Inflammatory macrophage treated with lipopolysaccharide for 1 hour (primary cell): ENCODE data around the gene TMEM129.

Experiments
- DNase-seq, 2 donors: peaks; one replicate each; pipeline ENCODE4 v3.0.0-alpha.2; 2020 to 2022

The TMEM129 gene

DNA sequence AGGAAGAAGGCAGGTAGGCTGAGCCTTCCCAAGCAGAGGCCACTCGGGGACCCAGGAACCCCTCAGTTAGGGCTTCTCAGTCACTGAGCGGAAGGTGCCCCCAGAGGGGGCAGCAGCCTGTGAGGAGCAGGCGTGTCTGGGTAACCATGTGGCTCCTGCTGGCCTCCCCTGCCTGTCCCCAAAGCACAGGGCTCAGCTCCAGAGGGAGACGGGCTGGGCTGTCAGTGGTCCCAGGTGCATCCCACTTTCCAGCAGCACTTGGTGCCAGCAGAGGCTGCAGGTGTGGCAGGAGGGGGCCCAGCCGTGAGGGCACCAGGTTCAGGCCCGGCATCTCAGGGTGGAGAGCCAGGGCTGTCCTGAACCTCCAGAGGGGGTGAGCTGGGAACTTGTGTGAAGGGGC is 22.9 kb upstream of the TMEM129 start:
- no peak for DNase-seq

DNA sequence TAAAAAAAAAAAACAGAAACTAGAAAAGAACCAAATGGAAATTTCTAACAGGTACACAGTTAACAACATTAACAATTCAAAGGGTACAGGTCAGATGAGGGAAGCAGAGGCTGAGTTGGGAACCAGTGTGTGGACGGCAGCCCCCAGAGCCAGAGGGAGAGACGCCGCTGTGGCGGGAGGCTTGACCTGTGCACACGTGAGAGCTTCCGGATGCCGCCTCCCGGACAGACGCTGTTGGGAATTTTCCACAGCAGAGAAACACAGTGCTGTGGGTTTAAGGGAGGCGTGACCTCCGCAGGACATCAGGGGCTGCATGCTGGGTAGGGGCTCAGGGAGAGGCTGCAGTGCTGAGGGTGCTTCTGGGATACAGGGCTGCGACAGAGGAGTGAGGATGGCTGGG is 22.4 kb upstream of the TMEM129 start:
- DNase-seq: no peak

DNA sequence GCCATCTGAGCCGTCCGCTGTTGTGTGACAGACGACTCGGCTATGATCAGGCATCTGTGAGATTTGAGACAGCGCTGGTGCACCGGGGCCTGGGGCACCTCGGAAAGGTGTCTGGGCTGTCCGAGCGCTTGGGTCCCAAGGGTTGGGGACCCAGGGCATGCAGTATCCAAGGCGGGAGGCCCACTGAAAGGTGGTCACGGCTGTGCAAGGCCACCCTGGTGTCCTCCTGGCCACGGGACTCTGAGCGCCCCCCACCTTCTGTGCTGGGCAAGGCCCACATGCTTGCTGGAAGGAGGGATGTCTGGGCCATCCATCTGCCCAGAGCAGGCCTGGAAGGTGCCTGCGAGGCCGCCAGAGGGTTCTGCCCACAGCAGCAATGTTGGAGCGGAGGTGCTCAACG is 20.1 kb upstream of the TMEM129 start:
- no peak for DNase-seq

DNA sequence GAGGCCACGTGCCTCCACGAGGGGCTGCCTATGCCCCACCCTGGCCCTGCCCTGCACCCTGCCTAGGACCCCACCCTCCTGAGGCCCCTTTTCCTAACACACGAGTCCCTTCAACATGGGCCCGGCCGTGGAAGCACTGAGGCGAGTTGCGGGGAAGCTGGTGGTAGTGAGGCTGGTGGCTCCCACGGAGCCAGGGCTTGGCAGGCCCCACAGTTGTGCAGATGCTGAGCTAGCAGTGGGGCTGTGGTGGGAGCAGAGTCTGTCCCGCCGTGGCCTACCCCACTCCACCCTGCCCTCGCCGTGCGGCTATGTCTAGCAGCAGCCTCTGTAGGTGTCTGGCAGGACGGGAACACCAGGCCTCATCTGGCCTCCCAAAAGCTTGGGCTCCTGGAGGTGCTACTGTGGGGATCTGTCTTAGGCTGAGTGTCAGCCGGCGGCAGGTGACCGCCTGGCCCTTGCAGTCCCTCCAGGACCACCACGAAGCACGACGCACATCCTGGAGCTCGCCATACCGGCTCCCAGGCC is 19.0 kb upstream of the TMEM129 start:
- no peak for DNase-seq

DNA sequence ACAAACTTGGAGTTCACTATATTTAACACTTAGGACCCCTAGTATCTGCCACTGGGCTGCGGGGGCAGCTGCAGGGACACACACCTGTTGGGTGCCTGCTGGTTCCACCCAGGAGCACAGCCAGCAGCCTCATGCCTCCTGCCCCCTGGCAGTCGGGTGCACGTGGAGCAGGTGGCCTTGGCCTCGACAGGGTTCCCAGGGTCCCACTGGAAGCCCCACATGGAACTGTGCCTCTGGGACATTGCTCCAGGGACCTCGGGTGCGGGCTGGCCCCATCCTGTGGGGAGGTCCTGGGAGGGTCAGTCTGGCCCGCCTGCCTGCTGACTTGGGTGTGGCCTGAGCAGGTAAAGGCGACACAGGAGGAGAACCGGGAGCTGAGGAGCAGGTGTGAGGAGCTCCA is 18.2 kb upstream of the TMEM129 start:
- no peak for DNase-seq

DNA sequence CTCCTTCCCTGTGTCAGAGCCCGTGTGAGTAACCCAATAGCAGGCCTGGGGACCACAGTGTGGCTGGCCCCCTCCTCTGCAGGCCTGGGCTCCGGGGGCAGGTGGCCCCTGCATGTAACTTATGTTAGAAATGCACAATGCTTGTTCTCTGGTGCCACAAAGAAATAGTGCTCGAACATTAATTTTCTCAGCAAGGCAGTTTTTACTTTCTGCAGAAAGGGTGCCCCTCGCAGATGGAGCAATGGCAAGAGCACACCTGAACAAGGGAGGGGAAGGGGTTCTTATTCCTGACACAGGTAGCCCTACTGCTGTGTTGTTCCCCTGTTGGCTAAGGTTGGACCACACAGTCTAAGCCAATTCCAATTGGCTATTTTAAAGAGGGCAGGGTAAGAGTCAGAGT is 17.3 kb upstream of the TMEM129 start:
- DNase-seq: no peak

DNA sequence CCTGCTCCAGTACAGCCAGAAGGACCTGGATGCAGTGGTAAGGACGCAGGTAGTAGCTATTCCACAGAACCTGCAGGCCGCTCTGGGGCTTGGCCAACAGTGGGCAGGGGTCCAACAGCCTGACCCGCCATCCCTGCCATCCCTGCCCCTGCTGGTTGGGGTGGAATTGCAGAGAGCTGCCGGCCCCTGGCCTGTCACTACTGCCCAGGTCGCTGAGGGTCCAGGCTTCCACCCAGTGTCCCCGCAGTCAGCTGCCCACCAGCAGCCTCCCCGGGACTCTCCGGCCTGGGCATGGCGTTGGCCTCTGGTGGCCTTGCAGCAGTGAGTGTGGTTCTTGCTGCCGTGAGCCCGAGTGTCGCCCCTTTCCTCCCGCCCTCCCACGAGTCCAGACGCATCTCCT is 16.5 kb upstream of the TMEM129 start:
- DNase-seq: no peak

DNA sequence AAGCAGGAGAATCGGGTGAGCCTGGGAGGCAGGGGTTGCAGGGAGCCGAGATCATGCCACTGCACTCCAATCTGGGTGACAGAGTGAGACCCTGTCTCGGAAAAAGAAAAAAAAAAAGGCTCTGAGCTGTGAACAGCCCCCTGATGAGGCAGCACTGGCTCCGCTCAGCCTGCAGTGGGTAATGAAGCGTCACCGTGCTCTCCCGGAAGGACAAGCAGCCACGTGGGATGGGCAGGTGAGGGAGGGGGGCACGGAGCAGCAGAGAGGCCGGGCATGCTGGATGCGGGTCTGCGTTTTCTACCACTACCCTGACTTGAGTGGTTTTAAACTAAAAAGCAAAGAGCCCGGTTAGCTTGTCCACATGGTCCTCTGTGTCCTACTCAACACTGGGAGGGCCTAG is 15.7 kb upstream of the TMEM129 start:
- DNase-seq: no peak

DNA sequence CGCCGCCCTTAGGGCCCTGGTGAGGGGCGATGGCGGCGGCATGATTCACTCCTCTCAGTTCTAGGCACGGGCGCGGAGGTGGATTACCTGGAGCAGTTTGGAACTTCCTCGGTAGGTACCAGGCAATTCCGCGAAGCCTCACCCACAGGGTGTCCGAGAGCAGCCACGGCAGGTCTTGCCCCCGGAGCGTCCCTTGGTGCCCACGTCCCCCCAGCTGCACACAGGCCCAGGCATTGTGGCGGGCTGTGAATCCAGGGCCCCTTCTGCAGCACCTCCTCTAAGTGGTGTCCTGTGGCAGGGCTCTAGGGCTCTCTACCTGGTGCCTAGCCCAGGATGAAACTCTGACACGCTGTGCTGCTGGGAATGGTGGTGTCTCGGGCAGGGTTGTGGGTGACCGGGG is 14.1 kb upstream of the TMEM129 start:
- no peak for DNase-seq

DNA sequence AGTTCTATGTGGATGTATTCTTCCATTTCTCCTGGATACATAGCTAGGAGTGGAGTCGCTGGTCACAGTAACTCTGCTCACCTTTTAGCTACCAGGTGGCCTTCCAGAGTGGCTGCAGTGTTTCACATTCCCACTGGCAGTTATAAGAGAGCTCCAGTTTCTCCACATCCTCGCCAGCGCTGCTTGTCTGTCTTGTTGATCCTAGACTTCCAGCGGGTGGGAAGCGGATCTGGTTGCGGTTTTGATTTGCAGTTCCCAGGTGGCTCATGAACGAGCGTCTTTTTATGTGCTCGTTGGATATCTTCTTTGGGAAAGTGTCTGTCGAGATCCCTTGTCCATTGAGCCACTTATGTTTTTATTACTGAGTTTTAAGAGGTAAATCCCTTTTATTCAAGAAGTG is 11.8 kb upstream of the TMEM129 start:
- no peak for DNase-seq

DNA sequence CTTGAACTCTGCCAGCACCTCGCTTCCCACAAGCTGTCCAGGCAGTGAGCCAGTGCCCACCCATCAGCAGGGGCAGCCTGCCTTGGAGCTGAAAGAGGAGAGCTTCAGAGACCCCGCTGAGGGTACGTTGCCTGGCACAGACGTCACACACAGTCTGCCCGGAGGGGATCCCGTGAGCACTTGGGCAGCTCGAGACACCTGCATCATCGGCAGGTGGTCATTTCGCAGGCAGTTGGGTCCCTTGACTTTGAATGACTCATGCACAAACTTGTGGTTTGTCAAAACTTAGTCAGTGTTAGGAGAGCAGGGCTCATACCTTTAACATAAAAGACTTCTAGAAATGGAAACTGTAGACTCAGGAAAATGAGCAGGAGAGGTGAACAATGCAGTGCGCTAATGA is 10.1 kb upstream of the TMEM129 start:
- DNase-seq: no peak

DNA sequence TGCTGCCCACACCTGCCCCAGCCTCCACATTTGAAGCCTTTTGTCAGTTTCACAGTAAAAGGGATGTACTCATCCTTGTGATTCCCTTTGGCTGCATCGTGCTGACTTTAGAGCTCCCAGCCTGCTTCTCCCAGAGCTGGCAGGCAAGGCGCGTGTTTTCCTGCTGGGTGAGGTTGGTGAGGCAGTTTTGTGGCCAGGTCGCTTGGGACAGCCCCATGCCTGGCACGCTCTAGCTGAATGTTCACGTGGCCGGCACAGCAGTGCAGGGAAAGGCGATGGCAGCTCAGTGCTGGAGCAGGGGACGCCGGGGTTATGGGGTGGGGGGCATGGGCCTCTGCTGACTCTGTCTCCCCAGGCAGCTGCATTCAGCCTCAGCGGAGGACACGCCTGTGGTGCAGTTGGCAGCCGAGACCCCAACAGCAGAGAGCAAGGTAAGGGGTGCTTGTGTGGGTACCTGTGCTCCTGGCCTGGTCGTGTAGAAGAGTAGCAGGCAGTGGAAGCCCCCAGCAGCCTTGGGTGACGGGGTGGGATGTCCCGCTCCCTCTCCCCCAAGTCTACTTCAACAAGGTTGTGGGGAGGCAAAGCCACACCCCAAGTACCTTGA is 9.5 kb upstream of the TMEM129 start:
- no peak for DNase-seq

DNA sequence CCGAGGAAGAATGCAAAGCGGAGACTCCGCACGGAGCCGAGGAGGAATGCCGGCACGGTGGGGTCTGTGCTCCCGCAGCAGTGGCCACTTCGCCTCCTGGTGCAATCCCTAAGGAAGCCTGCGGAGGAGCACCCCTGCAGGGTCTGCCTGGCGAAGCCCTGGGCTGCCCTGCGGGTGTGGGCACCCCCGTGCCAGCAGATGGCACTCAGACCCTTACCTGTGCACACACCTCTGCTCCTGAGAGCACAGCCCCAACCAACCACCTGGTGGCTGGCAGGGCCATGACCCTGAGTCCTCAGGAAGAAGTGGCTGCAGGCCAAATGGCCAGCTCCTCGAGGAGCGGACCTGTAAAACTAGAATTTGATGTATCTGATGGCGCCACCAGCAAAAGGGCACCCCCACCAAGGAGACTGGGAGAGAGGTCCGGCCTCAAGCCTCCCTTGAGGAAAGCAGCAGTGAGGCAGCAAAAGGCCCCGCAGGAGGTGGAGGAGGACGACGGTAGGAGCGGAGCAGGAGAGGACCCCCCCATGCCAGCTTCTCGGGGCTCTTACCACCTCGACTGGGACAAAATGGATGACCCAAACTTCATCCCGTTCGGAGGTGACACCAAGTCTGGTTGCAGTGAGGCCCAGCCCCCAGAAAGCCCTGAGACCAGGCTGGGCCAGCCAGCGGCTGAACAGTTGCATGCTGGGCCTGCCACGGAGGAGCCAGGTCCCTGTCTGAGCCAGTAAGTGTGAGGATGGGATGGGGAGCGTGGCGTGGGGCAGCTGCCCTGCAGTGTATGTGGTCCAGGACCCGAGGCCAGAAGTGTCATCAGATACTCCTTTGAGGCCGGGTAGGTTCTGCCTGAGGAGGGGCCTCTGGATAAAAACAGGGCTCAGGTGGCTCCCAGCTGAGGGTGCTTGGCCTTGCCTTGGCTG is 7.2 kb upstream of the TMEM129 start:
- DNase-seq: no peak

DNA sequence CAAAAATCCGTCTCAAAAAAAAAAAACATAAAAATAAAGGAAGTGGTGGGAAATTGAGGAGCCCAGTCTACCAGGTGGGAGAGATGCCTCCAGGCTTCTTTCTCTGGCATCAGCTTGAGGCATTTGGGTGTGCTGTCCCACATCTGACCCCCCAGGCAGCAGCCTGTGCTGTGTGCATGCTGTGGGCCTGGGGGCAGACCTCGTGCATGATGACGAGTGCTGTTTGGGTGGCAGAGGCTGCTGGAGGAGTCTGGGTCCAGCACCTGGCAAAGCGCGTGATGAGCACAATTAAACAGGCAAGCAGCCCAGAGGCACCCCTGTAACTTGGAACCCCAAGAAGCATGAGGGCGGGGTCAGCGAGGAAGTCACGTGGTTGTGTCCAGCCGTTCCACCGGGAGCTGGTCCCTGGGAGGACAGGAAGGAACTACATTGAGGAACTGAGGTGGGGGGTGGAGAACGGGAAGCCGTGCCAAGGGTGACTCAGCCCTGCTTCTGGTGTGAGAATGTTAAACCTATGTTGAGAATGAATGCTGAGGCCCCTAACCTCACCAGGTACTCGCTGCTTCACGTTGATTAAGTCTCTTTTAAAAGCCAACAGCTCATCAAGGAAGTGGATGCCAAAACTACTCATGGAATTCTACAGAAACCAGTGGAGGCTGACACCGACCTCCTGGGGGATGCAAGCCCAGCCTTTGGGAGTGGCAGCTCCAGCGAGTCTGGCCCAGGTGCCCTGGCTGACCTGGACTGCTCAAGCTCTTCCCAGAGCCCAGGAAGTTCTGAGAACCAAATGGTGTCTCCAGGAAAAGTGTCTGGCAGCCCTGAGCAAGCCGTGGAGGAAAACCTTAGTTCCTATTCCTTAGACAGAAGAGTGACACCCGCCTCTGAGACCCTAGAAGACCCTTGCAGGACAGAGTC is 6.3 kb upstream of the TMEM129 start:
- DNase-seq: peak; percentile 77 to 79

DNA sequence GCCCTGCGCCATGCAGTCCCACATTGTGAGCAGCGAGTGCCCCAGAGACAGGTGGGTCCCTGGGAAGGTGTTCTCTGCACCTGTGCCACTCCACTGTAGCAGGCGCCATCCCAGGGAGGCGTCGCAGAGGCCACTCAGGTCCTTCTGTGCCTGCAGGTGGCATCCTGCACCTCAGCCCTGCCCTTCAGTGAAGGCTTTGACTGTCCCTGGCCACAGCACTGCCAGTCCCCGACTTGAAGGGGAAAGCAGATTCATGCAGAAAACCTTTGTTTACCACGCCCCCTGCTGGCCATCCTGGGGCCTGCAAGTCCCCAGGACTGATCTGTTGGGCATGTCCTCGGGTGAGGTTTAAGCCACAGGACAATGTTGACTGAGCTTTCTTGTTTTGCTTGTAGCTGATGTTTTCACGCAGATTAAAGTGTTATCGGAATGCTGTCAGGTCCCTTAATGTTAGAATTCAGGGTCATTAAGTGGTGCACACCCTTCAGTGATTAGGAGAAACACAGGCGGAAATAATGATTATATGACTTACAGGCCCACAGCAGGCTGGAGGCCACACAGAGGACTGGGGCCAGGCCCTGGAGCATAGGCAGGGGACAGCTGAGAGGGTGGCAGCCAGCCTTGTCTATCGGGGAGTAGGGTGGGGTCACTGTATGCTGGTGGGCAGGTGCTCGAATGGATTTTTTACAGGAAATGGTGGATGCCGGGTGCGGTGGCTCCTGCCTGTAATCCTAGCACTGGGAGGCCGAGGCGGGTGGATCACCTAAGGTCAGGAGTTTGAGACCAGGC is 5.2 kb upstream of the TMEM129 start:
- DNase-seq: peak; percentile 72 to 98

DNA sequence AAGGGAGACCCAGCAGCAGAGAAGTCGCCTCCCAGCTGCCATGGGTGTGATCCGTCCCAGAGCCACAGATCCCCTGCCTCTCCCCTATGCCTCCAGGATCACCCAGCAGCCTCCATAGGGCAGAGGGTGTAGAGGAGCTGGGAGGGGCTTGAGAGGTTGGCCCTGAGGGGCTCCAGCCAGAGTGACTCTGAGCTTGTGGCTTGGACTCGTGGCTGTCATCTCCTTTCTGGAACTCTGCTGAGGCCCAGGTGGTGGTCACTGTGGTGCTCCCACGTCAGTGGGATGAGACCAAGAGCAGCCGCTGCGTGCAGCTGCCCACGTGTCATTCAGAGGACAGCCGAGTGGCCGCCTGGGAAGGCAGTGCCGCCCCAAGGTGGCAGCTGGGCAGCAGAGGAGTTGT is 4.4 kb upstream of the TMEM129 start:
- DNase-seq: no peak

DNA sequence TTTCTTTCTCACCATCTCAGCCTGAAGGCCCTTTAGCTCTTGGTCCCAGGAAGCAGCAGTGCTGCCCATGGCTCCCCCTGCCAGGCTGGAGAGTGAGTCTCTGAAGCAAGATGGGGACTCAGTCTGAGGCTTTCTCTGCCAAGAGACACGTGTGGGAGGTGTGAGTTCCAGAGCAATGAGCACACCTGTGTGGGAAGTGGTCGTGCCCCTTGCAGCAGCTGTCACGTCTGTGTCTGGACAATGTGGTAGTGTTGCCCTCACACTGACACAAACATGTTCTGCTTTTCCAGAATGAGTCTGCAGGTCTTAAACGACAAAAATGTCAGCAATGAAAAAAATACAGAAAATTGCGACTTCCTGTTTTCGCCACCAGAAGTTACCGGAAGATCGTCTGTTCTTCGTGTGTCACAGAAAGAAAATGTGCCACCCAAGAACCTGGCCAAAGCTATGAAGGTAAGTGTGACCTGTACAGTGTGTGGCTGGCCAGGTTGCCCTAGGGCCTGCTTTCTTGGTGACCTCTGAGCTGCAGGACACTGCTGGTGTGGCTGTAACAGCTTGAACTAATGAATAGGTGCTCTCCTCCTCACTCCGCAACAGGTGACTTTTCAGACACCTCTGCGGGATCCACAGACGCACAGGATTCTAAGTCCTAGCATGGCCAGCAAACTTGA is 2.1 kb upstream of the TMEM129 start:
- DNase-seq: peak; percentile 61 to 62

DNA sequence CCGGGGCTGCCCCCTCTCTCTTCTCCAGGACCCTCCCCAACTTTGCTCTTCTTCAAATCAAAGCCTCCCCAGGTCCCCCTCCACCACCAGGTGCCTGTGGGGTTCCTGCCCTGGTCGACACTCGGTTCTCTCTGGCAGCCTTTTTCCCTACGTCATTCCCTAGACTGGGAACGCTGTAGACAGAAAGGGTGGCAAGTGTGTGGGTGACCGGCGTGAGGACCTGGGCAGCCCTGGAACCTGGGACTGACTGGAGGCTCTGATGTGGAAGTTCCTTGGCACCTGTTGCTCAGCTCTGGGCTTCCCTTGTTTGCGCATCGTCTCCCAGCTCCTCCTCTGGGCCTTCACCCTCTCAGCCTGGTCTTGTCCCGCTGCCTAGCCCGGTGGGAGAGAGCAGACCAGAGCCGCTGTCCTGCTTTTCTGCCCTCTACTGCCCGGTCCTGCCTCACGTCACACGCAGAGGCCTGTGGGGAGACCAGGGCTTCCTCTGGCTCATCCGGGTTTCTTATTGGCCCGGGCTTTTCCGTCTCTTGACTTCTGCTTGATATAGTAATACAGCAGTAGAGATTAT is 1.5 kb upstream of the TMEM129 start:
- DNase-seq: peak; percentile 52 to 56

DNA sequence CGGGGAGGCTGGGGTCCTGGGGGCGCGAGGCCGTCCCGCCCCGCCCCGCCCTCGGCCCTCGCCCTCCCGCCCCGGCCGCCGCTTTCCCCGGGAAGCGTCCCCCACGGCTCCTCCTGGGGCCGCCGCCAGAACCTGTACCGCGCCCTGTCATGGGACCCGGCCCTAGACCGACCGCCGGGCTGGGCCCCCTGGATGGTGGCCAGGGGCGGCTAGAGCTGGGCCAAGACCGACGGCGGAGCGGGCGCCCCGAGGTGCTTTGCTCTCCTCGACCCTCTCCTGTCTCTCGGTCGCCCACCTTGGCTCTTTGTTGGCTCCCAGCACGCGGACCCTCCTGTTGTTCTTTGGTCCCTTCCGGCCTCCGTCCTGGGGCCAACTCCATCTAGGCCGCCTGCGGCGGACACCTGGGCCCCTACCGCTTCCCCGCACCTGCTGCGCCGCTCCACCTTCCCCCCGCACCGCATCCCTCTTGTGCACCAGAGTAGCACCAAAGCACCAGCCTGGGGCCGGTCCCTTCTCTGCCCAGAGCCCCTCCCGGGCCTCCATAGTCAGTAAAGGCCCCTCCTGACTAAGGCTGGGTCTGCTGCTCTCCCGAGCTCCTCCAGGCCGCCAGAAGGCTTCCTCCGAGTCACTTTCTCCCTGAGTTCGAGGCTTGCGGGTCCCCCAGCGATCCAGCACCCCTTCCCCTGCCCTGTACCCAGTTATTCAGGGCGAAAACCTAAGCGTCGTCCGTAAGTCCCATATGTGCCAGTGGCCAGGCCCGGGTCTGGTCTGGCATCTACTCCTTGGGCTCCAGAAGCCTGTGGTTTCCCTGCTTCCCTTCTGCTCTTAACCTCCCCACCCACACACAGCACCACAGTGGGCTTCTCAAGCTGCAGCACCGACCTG is 785 bp upstream of the TMEM129 start:
- DNase-seq: peak; percentile 36 to 39
